ENCODE measurements around the gene ANKRD28.

GRCh38 chr3:15797642-15798303 lies at the start of gene ANKRD28:
- TF ChIP-seq CTCF (conservative IDR thresholded peaks at IDR 0.05) (peak; percentile 30), ZFX (IDR thresholded peaks at IDR 0.05) (no peak)

Data from C4-2B (cell line).